Middle frontal gyrus (tissue), 1 donor: Measurements from ENCODE around the gene ABCA13.

Source experiments
- DNase-seq: peaks from one replicate; pipeline ENCODE4 v3.0.0-alpha.2; 2015; ENCODE audit warnings: low spot score; ENCODE audit errors: extremely low spot score

The ABCA13 gene

DNA sequence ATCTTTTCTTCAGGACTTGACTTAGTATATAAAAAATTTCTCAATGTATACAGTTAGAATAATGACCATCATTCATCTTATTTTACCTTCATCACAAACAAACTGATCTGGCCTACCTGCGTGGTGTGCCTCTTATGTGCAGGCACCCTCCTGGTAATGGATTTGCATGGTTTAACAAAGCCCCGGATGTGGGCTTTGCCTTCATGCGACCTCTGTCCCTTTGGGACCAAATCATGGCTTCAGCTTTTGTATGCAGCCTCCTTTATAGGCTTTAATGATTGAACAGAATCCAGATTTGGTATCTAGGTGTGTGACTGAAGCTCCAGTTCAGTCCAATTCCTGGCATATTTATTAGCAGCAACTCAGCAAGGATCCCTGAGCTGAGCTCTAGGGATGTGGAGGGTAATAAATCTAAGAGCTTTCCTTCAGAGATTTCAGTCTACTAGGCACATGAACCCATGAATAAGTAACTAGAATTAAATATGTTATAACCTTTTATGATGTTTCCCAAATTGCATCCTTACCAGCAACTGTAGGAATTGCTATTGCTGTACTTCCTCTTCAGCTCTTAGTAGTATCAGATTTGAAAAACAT lies 256.9 kb downstream of the ABCA13 start:
- no peak for DNase-seq

DNA sequence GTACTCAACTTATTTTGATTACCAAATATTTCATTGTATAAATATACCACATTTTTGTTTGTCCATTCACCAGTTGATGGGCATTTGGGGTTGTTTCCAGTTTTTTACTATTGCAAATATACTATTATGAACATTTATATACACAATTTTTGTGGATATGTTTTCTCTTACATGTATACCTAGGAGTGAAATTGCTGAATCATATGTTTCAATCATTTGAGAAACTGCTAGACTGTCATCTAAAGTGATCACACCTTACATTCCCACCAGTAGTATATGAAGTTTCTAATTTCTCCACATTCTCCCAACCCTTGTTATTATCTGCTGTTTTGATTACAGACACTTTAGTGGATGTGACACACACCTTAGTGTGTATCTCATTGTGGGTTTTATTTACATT lies 257.9 kb downstream of the ABCA13 start:
- DNase-seq = no peak

DNA sequence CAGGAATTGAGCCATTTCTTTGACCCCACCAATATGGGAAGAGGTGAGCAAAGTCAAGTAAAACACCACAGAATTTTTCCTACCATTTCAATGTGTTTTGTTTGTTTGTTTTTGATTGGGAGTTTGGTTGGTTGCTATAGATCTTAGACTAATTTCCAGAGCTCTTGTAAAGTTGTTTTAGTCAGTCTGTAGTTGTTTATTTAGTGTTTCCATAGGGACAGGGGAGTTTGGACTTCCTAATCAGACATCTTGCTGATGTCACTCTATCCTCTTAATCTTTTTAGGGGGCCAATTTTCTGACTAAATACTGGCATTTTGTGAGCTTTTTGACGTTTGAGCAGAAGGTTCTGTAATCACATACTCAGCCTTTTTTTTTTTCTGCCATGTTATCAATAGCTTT lies 266.9 kb downstream of the ABCA13 start:
- DNase-seq = no peak

DNA sequence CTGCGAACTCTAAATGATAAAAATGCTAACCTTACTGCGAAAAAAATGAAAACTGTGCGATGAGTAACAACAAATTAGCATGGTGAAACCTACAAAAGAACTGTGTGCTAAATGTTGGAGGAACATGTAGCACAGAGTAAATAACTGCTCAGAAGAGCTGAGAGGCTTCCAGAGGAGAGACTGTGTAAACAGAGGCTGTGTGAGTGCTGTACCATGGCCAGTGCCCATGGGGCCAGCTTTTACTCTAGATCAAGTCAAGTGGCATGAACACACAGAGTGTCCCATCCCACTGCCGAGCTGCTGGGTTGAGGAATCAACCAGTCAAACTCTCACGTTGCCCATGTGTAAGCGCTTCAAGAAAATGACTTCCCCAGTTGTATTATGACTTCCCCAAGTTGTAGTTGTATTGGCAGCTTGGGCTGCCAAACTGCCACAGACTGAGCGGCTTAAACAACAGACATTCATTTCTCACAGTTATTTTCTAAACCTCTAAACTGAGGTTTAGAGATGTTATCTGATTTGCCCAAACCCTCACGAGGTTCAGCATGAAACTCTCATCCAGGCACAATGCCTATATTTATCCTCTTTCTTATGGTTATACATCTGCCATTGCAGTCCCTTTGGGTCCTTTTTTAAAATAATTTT lies 270.7 kb downstream of the ABCA13 start:
- DNase-seq = no peak

DNA sequence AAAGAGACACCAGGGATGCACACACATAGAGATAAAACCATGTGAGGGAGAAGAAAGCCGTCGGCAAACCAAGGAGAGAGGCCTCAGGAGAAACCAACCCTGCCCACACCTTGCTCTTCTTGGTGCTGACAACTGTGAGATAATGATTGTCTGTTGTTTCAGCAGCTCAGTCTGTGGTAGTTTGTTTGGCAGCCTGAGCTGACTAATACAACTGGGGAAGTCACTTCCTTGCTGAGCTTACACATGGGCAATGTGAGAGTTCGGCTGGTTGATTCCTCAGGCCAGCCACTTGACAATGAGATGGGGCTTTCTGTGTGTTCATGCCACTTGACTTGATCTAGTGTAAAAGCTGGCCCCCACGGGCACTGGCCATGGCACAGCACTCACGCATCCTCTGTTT lies 271.8 kb downstream of the ABCA13 start:
- no peak for DNase-seq

DNA sequence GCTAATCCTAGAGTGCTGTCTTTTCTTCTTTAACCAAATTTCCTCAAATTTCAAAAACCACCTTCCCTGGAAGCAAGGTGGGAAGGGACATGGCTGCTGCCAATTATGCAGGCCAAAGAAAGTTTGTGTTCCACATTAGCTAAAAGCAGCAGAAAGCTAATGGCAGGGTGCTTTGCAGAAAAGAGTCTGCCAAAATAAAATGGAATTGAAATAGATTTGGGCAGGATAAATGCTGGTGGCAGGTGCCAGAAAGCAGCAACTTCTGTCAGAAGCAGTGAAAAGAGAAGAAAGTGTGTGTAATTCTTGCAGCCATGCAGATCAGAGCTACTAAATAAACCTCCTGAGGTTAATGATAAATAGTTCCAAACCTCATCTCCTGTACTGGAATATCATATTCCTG lies 275.5 kb downstream of the ABCA13 start:
- no peak for DNase-seq

DNA sequence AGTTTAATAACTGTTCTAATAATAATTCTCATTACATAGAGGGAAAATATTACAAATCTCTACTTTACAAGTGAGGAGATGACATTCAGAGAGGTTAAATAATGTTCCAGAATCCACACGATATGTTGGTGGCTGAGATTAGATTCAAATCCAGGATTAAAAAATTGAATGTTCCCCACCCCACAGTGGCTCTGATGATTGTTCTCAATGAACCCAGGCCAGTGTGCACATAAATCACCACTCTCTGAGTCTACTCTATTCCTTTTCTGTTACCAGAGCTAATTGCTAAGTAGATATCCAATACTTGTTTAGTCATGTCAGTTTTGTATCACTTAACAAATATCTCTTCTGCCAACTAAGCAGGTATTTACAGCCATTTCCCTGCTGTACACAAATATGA lies 281.0 kb downstream of the ABCA13 start:
- no peak for DNase-seq

DNA sequence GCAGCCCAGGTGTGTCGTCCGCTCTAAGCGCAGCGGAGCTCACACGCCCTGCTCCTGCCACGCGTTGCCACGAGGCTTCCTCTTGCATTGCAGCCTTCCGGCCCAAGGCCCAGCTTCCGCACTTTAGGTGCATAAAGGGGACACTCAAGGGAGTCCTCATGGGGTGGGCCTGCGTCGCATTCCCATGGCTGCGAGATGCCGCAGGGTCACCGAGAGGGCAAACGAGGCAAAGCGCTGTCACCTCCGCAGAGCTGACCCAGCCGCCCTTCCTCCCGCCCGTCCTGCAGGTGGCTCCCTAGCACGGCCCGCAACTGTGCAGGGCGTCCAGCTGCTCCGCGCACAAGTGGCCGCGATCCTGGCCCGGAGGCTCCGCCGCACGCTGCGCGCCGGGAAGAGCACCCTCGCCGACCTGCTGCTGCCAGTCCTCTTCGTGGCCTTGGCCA lies 283.5 kb downstream of the ABCA13 start:
- no peak for DNase-seq

DNA sequence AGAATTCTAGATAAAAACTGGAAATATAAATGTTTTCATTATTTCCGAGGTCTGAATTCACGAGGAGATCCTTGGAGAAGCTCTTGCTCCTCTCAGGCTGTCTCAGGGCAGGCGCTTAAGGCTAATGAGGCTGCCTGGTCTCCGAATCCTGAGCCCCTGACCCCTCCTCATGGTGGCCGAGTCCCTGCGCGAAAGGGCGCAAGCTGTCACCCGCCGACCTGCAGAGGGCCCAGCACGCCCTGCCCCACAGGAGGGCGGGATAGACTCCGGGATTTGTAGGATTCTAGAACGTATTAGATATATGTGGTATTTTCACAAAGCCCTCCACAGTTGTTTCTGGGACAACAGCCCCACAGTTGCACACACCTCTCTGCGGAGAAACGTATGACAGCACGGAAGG lies 284.1 kb downstream of the ABCA13 start:
- DNase-seq = no peak

DNA sequence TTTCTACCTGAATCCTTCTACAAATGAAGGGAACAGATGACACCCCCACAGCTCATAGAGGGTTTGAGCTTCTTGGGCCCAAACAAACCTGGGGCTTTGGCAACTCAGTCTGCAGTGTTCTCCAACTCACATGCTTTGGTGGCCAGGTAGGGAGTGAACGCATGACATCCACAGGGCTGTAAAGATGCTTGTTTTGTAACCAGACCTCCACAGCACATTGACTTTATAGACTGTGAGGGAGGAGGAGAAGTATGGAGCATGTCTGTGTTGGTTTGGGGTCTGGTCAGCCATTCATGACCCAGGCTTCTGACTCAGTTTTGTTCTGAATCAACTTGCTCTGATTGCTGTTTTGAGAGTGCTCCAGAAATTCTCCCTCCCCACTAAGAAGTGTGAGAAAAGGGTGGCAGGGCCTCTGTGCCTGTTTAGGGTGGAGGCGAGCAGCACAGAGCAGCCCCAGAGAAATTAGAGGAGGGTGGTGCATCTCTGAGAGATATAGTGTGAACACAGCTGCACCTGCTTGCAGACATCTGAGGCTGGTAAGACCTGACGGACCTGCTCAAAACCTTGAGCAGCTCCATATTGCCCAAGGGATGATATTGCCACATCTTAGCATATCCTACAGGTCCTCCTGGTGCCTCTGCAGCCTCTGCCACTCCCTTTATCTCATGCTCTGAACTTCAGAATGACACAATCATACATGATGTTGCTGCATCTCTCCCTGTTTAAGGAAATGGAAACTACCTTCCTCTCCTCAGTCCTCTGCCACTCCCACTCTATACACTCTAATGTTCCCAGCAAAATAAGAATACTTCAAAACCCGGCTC lies 287.7 kb downstream of the ABCA13 start:
- no peak for DNase-seq

DNA sequence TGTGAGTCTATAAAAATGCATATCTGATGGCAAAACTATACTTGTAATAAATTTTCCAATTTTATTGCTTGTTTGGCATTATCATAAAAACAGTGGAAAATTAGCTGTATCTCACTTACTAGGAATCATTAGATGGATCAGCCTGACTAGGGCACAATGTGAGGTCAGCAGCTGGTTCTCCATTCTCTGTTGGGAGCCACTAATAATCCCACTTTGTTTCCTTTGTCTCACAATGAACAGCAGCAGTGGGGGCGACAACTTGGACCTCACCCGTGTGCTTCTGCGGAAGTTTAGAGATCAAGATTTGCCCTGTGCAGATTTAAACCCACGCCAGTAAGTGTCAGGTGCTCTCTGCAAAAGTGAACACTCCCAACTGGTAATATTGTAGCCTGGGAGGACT lies 295.5 kb downstream of the ABCA13 start:
- no peak for DNase-seq

DNA sequence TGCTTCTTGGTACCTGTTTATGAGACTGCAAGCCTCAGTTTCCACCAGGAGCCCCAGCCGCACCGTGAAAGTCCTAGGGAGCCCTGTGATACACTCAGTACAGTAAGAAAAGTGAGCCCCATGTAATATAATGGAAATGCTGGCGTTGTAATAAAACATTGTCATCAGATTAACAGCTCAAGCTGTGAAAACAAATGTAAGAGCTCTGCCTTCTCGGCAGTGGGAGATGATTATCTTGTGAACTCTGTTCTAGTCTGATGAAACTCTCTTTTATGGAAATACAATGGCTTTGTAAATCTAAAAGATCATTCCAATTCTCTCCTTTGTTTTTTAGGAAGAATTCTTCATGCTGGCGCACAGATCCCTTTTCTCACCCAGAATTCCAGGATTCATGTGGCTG lies 299.9 kb downstream of the ABCA13 start:
- DNase-seq = no peak

DNA sequence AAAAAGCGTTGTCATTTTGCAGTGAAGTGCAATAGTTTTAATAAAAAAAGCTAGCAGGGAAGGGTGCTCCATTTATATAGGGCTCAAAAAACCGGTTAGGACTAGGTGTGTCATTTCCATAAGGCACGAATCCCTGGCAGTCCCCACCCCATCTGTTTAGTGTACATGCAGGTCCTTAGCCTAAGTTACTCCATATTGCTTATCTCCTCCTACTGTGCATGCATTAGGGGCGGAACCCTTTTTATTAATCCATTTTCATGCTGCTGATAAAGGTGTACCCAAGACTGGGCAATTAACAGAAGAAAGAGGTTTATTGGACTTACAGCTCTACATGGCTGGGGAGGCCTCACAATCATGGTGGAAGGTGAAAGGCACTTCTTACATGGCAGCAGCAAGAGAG lies 301.4 kb downstream of the ABCA13 start:
- no peak for DNase-seq

DNA sequence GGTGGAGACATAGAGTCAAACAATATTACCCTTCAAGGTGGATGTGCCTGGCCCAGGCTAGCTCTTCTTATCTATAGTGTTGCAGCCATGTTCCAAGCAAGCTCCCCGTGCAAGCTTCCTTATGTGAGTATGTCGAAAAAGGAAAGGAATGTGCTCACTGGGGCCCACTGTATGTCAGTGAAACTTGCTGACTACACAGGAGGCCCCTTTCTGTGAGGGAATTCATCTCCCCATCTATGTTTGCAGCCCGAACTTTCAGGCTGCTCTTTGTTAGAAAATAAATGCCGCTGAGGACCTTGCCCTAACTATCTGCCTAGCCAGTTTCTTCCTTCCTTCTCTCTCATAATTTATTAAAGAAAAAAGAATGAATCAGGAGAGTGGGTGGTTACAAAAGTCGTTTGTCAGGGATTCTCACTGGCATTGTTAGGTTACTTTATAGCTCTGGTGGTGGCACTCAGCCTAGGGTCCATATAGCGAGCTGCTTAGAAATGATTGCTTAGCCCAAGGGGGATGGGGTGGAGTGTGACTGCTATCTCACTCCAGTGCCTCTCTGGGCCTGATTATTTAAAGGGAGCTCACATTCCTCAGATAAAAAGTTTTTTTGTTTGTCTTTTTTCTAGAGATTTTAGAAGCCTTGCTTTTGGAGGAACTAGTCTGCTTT lies 302.1 kb downstream of the ABCA13 start:
- no peak for DNase-seq

DNA sequence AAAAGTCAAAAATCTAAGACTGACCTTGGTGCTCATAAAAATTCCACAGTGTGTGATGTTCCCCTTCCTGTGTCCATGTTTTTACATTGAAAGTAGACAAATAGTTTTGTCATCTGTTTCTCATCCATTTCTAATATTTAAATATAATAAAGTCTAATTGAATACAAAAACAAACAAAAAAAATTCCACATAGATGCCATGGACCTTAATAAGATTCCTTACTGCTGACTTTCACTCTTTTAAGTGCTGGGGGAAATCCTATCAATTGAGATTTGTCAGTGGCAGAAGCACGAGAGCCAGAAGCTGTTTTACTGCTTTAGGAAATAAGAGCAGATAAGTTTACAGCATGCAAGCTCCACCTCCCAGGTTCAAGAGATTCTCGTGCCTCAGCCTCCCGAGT lies 310.0 kb downstream of the ABCA13 start:
- no peak for DNase-seq

DNA sequence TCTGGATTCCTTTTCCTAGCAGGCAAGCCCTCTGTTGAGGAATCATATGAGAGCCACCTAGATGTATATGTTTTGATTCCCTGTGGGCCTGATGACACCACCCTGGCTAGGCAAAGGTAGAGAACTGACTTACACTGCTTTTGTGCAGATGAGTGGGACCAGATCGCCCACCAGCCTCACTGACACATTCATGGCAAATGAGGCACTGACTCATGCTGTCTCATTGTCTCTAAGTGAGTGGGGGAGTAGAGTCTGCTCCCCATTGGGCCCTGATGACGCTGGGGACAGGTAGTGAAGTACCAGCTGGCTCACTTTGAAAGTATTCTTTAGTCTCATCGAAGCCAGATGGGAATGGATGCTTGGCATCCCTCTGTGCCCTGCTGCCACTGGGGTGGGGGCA lies 326.3 kb downstream of the ABCA13 start:
- DNase-seq = no peak

DNA sequence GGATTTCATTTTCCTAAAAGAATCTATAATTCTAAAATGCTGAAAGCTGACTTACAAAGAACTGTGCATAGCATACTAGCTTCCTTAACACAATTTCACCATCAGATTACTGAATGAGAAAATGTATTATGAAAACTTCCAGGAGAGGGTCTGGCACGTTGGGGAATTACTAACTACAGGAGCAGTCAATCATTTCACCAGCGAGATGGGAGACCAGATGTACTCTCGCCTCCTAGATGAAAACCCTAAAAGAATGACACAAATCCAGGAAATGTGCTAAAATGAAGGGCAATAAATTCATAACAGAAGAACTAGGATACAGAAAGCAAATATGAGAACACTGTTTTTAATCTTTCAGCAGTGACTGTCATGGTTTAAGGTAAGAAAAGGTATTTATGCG lies 330.8 kb downstream of the ABCA13 start:
- DNase-seq = no peak

DNA sequence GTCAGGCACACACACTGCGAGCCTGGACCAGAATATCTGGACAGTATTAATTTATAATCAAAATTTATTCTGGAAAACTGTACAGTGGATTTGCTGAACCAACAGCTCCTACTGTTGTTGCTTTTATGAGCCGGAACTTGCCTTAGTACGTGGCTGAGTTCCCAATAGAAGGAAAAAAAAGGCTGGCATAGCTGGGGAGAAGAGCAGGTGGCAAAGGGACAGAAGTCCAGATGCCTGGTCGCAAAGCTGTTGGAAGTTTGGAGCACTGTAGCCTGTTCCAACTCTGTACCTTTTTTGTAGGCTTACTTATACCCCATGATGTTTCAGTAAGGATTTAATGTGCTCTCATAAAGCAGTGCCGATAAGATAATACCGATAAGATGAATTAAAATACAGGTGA lies 333.8 kb downstream of the ABCA13 start:
- no peak for DNase-seq

DNA sequence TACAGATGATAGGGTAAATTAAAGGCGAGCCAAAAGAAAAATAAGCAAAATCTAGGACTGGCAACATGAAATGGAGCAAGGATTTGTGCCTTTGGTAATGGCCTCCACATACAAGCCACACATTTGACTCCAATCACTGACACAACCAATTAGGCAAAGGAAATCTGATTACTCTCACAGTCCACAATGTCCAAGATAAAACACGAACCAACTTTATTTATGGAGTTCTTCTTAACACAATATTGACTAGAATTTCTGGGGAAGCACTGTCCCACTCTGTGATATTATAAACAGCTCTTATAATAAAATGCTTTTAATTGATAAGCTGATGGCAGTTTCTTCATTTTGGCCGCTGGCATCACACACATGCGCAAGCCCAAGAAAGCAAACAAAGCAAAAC lies 334.2 kb downstream of the ABCA13 start:
- DNase-seq = no peak

DNA sequence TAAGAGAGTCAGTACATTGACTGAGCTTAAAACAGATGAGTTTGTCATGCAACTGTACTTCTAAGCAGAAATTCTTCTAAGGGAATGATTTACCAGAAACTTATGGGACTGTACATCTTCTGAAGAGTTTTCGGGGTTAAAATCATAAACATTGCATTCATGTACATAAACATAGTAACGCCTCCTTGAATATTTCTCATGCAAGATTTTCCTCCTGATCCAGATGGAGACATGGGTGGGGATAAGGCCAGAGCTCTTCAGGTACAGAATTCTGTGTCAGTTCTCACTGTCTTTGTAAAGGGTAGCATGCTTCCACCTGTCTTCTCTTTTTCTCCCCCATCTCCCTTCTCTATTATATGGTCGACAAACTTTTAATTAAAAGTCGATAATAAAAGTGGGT lies 335.3 kb downstream of the ABCA13 start:
- DNase-seq = no peak

DNA sequence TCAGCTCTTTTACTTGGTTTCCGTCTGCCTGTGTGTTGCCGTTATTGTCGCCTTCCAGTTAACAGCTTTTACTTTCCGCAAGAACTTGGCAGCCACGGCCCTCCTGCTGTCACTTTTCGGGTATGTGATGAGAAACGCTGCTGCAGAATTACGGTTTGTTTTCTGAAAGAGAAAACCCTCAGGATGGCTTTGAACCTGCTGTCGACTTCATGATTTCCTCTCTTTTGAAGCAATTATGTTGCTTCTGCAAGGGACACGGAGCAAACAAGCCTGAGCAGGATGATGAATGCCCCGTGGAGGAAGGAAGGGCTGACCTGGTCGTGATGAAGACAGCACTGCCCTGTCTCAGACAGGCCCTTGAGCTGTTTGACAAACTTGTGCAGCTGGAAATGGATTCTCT lies 339.8 kb downstream of the ABCA13 start:
- no peak for DNase-seq

DNA sequence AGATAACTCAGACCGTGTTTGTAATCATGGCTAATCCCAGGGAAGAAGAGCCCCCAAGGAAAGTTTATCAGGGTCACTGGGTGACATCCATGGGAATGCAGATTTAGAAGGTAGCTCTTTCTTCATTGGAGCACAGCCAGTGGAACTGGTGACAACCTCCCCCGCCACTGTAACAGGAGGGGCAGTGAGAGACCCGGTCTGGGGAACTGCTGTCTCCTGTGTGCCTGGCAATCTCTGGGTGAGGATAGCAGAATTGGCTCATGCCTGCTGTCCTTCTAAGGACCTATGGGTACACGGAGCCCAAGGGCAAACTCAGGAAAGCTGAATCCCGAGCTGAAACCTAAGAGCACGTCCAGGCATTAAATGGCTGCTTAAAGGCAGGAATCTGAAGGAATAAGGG lies 341.6 kb downstream of the ABCA13 start:
- DNase-seq = no peak
